Panc1 (cell line): ENCODE measurements around the gene PELI3. TPM values are rescaled to one million over a fixed set of nuclear protein-coding genes. Genes with fewer than 3 reads are reported as not detected.

ENCODE experiments used
- ATAC-seq: fragments of 200-7000 bp; cut with Tn5 transposase; 2 replicates; pipeline ENCODE4 v1.9.1; 2020; ENCODE audit warnings: mild to moderate bottlenecking, moderate library complexity
- BruUV-seq: library from RNA; stranded (reverse); fragments of 400-500 nt; replicated peaks from 2 replicates; lab custom pipeline; 2021; lab: Mats Ljungman, UMichigan
- CTCF ChIA-PET: fragments of 300-600 bp; sonication (Branson Sonifier 250); formaldehyde crosslinking; loops from one replicate; lab custom pipeline; 2022; ENCODE audit warnings: antibody characterized with exemption; lab: Charles Lee
- POLR2A ChIA-PET: fragments of 300-600 bp; sonication (Branson Sonifier 250); formaldehyde crosslinking; loops from one replicate; lab custom pipeline; 2022; ENCODE audit warnings: antibody characterized with exemption; lab: Charles Lee
- DNase-seq: peaks from one replicate; pipeline ENCODE4 v3.0.0-alpha.2; 2010; ENCODE audit warnings: low read depth, low spot score
- H3K27ac ChIP-seq: 2 replicates; pipeline ENCODE4 v1.5.1; 2011; ENCODE audit warnings: mild to moderate bottlenecking, low read length, inconsistent platforms
- H3K27me3 ChIP-seq: fragments of 200-500 bp; sonication (Bioruptor generic); 2 replicates; pipeline ENCODE4 v1.6.0; 2014; ENCODE audit warnings: low read length, inconsistent platforms; ENCODE audit not compliant: control insufficient read depth, insufficient read depth
- H3K36me3 ChIP-seq: fragments of 200-500 bp; sonication (Bioruptor generic); 2 replicates; pipeline ENCODE4 v1.5.1; 2014; ENCODE audit warnings: inconsistent platforms, mild to moderate bottlenecking, low read length, moderate library complexity; ENCODE audit not compliant: control insufficient read depth, insufficient read depth
- H3K4me1 ChIP-seq: 2 replicates; pipeline ENCODE4 v1.5.1; 2011; ENCODE audit warnings: inconsistent platforms, mild to moderate bottlenecking, low read length, moderate library complexity; ENCODE audit not compliant: control insufficient read depth, insufficient read depth
- H3K4me3 ChIP-seq, 2 experiments: 2 replicates each; pipeline ENCODE4 v1.5.1; 2011 to 2012; ENCODE audit warnings: low read depth in 2 of 2, low read length in 2 of 2, mild to moderate bottlenecking in 2 of 2, inconsistent platforms in 1 of 2, moderate library complexity in 1 of 2
- H3K9me3 ChIP-seq: fragments of 200-500 bp; sonication (Bioruptor generic); 2 replicates; pipeline ENCODE4 v1.5.1; 2014; ENCODE audit warnings: low read depth, mild to moderate bottlenecking, inconsistent platforms, low read length, moderate library complexity; ENCODE audit not compliant: control insufficient read depth, insufficient read depth
- CTCF ChIP-seq: fragments of 450-650 bp; IDR thresholded peaks from 2 replicates; pipeline ENCODE4 v1.5.1; 2017; ENCODE audit warnings: mild to moderate bottlenecking
- POLR2AphosphoS5 ChIP-seq: IDR thresholded peaks from 2 replicates; pipeline ENCODE4 v1.6.1; 2012; ENCODE audit warnings: mild to moderate bottlenecking, low read depth, low read length, moderate library complexity
- SIN3A ChIP-seq: IDR thresholded peaks from 2 replicates; pipeline ENCODE4 v1.6.1; 2012; ENCODE audit warnings: low read depth, mild to moderate bottlenecking, low read length, moderate library complexity, borderline replicate concordance; ENCODE audit not compliant: insufficient read depth
- TCF7L2 ChIP-seq: IDR thresholded peaks from 2 replicates; pipeline ENCODE4 v1.6.1; 2011; ENCODE audit warnings: mild to moderate bottlenecking, low read depth, low read length, inconsistent platforms
- in situ Hi-C: cut with HindIII; loops from 2 replicates; pipeline ENCODE4 v1.10.0; 2016; ENCODE audit warnings: low sequenced_read_pairs, low pct_unique_long_range_greater_than_20kb
- intact Hi-C: fragments of 100-400 bp; cut with micrococcal nuclease; formaldehyde crosslinking; loops from one replicate; pipeline ENCODE4 v1.10.0; 2022; ENCODE audit not compliant: unreplicated experiment
- total RNA-seq: library from RNA; stranded (reverse); gene quantifications from one replicate; pipeline ENCODE4 v1.2.1, GENCODE V29; 2021; ENCODE audit not compliant: unreplicated experiment
- TF ChIP-seq, protein P1 (sequence below), 2 experiments: IDR thresholded peaks; 2 replicates each; pipeline ENCODE4 v1.6.1; 2011 to 2012; ENCODE audit warnings: low read depth in 2 of 2, control low read depth in 1 of 2, low read length in 1 of 2, mild to moderate bottlenecking in 1 of 2, moderate library complexity in 1 of 2; ENCODE audit not compliant: insufficient read depth in 1 of 2

Gene PELI3
- total RNA-seq, 1 experiment from 2014 or later = 9.1 TPM

- ATAC-seq (no peak), DNase-seq (no peak)
- Histone ChIP-seq H3K27me3 (no peaks in the 10 kb centered on the region), H3K9me3 (no peaks in the 10 kb centered on the region), H3K4me1 (no peaks in the 10 kb centered on the region; the same call in 1 of the 2 replicates), H3K27ac (no peak overlapping the region), H3K36me3 (no peaks in the 10 kb centered on the region), H3K4me3 (no peak overlapping the region)
- in situ Hi-C loops = no loop called here
- intact Hi-C loops = no loop called here
- ChIA-PET CTCF (interaction anchor here (0.5 kb wide), 1 partner anchor 73 kb away, joined by 3 read pairs; no protein-coding TSS in a partner anchor), POLR2A (no interaction called here)
- TF ChIP-seq, protein P1, sequence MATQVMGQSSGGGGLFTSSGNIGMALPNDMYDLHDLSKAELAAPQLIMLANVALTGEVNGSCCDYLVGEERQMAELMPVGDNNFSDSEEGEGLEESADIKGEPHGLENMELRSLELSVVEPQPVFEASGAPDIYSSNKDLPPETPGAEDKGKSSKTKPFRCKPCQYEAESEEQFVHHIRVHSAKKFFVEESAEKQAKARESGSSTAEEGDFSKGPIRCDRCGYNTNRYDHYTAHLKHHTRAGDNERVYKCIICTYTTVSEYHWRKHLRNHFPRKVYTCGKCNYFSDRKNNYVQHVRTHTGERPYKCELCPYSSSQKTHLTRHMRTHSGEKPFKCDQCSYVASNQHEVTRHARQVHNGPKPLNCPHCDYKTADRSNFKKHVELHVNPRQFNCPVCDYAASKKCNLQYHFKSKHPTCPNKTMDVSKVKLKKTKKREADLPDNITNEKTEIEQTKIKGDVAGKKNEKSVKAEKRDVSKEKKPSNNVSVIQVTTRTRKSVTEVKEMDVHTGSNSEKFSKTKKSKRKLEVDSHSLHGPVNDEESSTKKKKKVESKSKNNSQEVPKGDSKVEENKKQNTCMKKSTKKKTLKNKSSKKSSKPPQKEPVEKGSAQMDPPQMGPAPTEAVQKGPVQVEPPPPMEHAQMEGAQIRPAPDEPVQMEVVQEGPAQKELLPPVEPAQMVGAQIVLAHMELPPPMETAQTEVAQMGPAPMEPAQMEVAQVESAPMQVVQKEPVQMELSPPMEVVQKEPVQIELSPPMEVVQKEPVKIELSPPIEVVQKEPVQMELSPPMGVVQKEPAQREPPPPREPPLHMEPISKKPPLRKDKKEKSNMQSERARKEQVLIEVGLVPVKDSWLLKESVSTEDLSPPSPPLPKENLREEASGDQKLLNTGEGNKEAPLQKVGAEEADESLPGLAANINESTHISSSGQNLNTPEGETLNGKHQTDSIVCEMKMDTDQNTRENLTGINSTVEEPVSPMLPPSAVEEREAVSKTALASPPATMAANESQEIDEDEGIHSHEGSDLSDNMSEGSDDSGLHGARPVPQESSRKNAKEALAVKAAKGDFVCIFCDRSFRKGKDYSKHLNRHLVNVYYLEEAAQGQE (IDR thresholded peaks at IDR 0.05; ENCODE audit: insufficient read depth in 1 of 2, low read depth in 2 of 2, low read length in 1 of 2) = no peak
- no peak for TF ChIP-seq TCF7L2
- no peak for TF ChIP-seq CTCF
- TF ChIP-seq POLR2AphosphoS5 = no peak
- no peak for TF ChIP-seq SIN3A
- no TSS peak for BruUV-seq
These were observed 7.2 kb downstream of the PELI3 start for GRCh38 chr11:66473608-66474515.

- Histone ChIP-seq H3K27ac (no peak overlapping the region), H3K4me3 (no peak overlapping the region), H3K36me3 (no peaks in the 10 kb centered on the region), H3K4me1 (peaks cover 4% of the 10 kb centered on the region), H3K9me3 (no peaks in the 10 kb centered on the region), H3K27me3 (no peaks in the 10 kb centered on the region)
- ATAC-seq = no peak
- no peak for DNase-seq
- POLR2A ChIA-PET = no interaction called here
- intact Hi-C loops (no loop called here), in situ Hi-C loops (no loop called here)
- no peak for TF ChIP-seq CTCF
- TF ChIP-seq POLR2AphosphoS5 = no peak; the same call in 1 of the 2 replicates
- TF ChIP-seq TCF7L2 = no peak
- TF ChIP-seq, protein P1 (IDR thresholded peaks at IDR 0.05; ENCODE audit: insufficient read depth in 1 of 2, low read depth in 2 of 2, low read length in 1 of 2) = no peak
- TF ChIP-seq SIN3A = no peak
- no TSS peak for BruUV-seq
- CTCF ChIA-PET = no interaction called here
These were observed 8.9 kb downstream of the PELI3 start for GRCh38 chr11:66475349-66476172.
